ENCODE measurements around the gene LRP5.

DNA sequence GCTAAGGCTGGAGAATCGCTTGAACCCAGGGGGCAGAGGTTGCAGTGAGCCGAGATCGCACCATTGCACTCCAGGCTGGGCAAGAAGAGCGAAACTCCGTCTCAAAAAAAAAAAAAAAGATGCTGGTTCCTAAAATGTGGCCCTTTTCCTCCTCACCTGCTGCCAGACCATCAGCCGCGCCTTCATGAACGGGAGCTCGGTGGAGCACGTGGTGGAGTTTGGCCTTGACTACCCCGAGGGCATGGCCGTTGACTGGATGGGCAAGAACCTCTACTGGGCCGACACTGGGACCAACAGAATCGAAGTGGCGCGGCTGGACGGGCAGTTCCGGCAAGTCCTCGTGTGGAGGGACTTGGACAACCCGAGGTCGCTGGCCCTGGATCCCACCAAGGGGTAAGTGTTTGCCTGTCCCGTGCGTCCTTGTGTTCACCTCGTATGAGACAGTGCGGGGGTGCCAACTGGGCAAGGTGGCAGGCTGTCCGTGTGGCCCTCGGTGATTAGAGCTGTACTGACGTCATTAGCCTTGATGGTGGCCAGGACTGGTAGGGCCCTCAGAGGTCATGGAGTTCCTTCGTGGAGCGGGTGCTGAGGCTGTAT is 97.5 kb downstream of the LRP5 start:
- TF ChIP-seq, protein P1, sequence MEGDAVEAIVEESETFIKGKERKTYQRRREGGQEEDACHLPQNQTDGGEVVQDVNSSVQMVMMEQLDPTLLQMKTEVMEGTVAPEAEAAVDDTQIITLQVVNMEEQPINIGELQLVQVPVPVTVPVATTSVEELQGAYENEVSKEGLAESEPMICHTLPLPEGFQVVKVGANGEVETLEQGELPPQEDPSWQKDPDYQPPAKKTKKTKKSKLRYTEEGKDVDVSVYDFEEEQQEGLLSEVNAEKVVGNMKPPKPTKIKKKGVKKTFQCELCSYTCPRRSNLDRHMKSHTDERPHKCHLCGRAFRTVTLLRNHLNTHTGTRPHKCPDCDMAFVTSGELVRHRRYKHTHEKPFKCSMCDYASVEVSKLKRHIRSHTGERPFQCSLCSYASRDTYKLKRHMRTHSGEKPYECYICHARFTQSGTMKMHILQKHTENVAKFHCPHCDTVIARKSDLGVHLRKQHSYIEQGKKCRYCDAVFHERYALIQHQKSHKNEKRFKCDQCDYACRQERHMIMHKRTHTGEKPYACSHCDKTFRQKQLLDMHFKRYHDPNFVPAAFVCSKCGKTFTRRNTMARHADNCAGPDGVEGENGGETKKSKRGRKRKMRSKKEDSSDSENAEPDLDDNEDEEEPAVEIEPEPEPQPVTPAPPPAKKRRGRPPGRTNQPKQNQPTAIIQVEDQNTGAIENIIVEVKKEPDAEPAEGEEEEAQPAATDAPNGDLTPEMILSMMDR (IDR thresholded peaks at IDR 0.05; ENCODE audit: insufficient read depth, low read length, poor library complexity, severe bottlenecking): no peak
- TF ChIP-seq EZH2phosphoT487 (conservative IDR thresholded peaks at IDR 0.05; ENCODE audit: low read length): no peak
